Posterior cingulate gyrus (tissue), 11 donors: Measurements from ENCODE around the gene RPS4Y2.

Experiments
- DNase-seq, 10 donors: peaks; one replicate each; pipeline versions ENCODE4 v3.0.0 to v3.0.0-alpha.2; 2020 to 2021; ENCODE audit warnings: mixed read lengths in 3 of 10
- intact Hi-C: fragments of 100-400 bp; cut with DNase I; formaldehyde crosslinking; loops from one replicate; pipeline ENCODE4 v1.15.1; 2023

The RPS4Y2 gene

GRCh38 chrY:20755808-20756207, at the start of gene RPS4Y2:
RPS4Y2 (plus strand) TSS chrY:20756108; CDS start chrY:20756164, 56 bp downstream.
- DNase-seq, result no peak
- intact Hi-C loops, result no loop called here

GRCh38 chrY:20714391-20714790, 41.5 kb upstream of the RPS4Y2 start:
- DNase-seq, result no peak
- intact Hi-C loops, result no loop called here

- no peak for DNase-seq
- intact Hi-C loops, result no loop called here
Measured at GRCh38 chrY:20726184-20726907, 29.6 kb upstream of the RPS4Y2 start.

- intact Hi-C loops, result no loop called here
- DNase-seq, result no peak
Measured at GRCh38 chrY:20735200-20735599, 20.7 kb upstream of the RPS4Y2 start.

- intact Hi-C loops, result no loop called here
- DNase-seq, result no peak
Measured at GRCh38 chrY:20739806-20740205, 16.1 kb upstream of the RPS4Y2 start.

- DNase-seq, result peak in 2 of 10 donors; percentile 2 to 9
- intact Hi-C loops, result no loop called here
Measured at GRCh38 chrY:20740609-20741008, 15.3 kb upstream of the RPS4Y2 start.

- intact Hi-C loops, result no loop called here
- no peak for DNase-seq
Measured at GRCh38 chrY:20745060-20745459, 10.8 kb upstream of the RPS4Y2 start.

- no peak for DNase-seq
- intact Hi-C loops, result no loop called here
Measured at GRCh38 chrY:20746919-20747318, 9.0 kb upstream of the RPS4Y2 start.

GRCh38 chrY:20763869-20764268, 8.0 kb downstream of the RPS4Y2 start:
- no peak for DNase-seq
- intact Hi-C loops, result no loop called here

- no peak for DNase-seq
- intact Hi-C loops, result no loop called here
Measured at GRCh38 chrY:20765117-20765516, 9.2 kb downstream of the RPS4Y2 start.

- intact Hi-C loops, result no loop called here
Measured at GRCh38 chrY:20770755-20771154, 14.8 kb downstream of the RPS4Y2 start.

GRCh38 chrY:20776104-20776503, 20.2 kb downstream of the RPS4Y2 start:
- DNase-seq, result no peak
- intact Hi-C loops, result no loop called here

More at GRCh38 chrY:20770755-20771154, 14.8 kb downstream of the RPS4Y2 start:
- DNase-seq, result no peak

- DNase-seq, result no peak
- intact Hi-C loops, result no loop called here
Measured at GRCh38 chrY:20780104-20780654, 24.3 kb downstream of the RPS4Y2 start.

GRCh38 chrY:20780776-20781175, 24.9 kb downstream of the RPS4Y2 start:
- no peak for DNase-seq
- intact Hi-C loops, result no loop called here

- no peak for DNase-seq
Measured at GRCh38 chrY:20781408-20781807, 25.5 kb downstream of the RPS4Y2 start.

GRCh38 chrY:20784965-20785364, 29.1 kb downstream of the RPS4Y2 start:
- no peak for DNase-seq
- intact Hi-C loops, result no loop called here

More at GRCh38 chrY:20781408-20781807, 25.5 kb downstream of the RPS4Y2 start:
- intact Hi-C loops, result no loop called here

- intact Hi-C loops, result no loop called here
- DNase-seq, result no peak
Measured at GRCh38 chrY:20787076-20787475, 31.2 kb downstream of the RPS4Y2 start.

- intact Hi-C loops, result no loop called here
- no peak for DNase-seq
Measured at GRCh38 chrY:20798351-20799049, 42.6 kb downstream of the RPS4Y2 start.

GRCh38 chrY:20802659-20803058, 46.8 kb downstream of the RPS4Y2 start:
- intact Hi-C loops, result no loop called here
- DNase-seq, result no peak

- intact Hi-C loops, result no loop called here
Measured at GRCh38 chrY:20806243-20806642, 50.3 kb downstream of the RPS4Y2 start.

GRCh38 chrY:20813459-20813858, 57.6 kb downstream of the RPS4Y2 start:
- intact Hi-C loops, result no loop called here
- DNase-seq, result no peak

More at GRCh38 chrY:20806243-20806642, 50.3 kb downstream of the RPS4Y2 start:
- DNase-seq, result no peak

GRCh38 chrY:20814794-20815193, 58.9 kb downstream of the RPS4Y2 start:
- intact Hi-C loops, result no loop called here
- DNase-seq, result no peak
